Endothelial cell of umbilical vein (primary cell): ENCODE results near the gene CFAP100. TPM values are rescaled to one million over a fixed set of nuclear protein-coding genes. Genes with fewer than 3 reads are reported as not detected.

Experiments used
- BruUV-seq: library from RNA; stranded (reverse); fragments of 400-500 nt; replicated peaks from 2 replicates; lab custom pipeline; 2021; lab: Mats Ljungman, UMichigan
- CTCF ChIA-PET: fragments of 300-600, 350-600 bp; sonication (Branson Sonifier 250); formaldehyde crosslinking; loops from one replicate; lab custom pipeline; 2021; ENCODE audit warnings: antibody characterized with exemption, inconsistent platforms; lab: Charles Lee
- POLR2A ChIA-PET: fragments of 300-600, 350-600 bp; sonication (Branson Sonifier 250); formaldehyde crosslinking; loops from one replicate; lab custom pipeline; 2021; ENCODE audit warnings: antibody characterized with exemption, inconsistent platforms; lab: Charles Lee
- DNase-seq: peaks from one replicate; pipeline ENCODE4 v3.0.0-alpha.2; 2011; ENCODE audit warnings: low read depth, low spot score
- FAIRE-seq: peaks from 2 replicates; lab custom pipeline; 2011; peaks lifted over from hg19 to GRCh38; lab: Jason Lieb, UNC
- H2AFZ ChIP-seq: 2 replicates; pipeline ENCODE4 v1.6.0; 2012; ENCODE audit warnings: low read depth, low read length, control low read depth, inconsistent platforms
- H3K27ac ChIP-seq: 2 replicates; pipeline ENCODE4 v1.5.1; 2011; ENCODE audit warnings: low read depth, mild to moderate bottlenecking, control low read depth, low read length, moderate library complexity; ENCODE audit not compliant: insufficient read depth
- H3K27me3 ChIP-seq, 2 experiments: 2 replicates each; pipeline versions ENCODE4 v1.6.0 to v1.6.1; 2011; ENCODE audit warnings: low read length in 2 of 2, mixed read lengths in 1 of 2; ENCODE audit not compliant: control insufficient read depth in 2 of 2, insufficient read depth in 2 of 2
- H3K36me3 ChIP-seq, 2 experiments: 2 replicates in 1 of 2; 3 replicates in 1 of 2; pipeline ENCODE4 v1.5.1; 2011; ENCODE audit warnings: low read length in 2 of 2, mild to moderate bottlenecking in 1 of 2, moderate library complexity in 1 of 2; ENCODE audit not compliant: control insufficient read depth in 2 of 2, insufficient read depth in 2 of 2; ENCODE audit errors: extremely low read depth in 1 of 2
- H3K4me1 ChIP-seq: 3 replicates; pipeline ENCODE4 v1.5.1; 2011; ENCODE audit warnings: mild to moderate bottlenecking, low read length; ENCODE audit not compliant: control insufficient read depth, insufficient read depth; ENCODE audit errors: extremely low read depth
- H3K4me2 ChIP-seq: 2 replicates; pipeline ENCODE4 v1.6.1; 2011; ENCODE audit warnings: low read length, control low read depth, mixed read lengths; ENCODE audit not compliant: insufficient read depth
- H3K4me3 ChIP-seq, 3 experiments: fragments of 200-600 bp in 1 of 3; sonication (generic), shearing (Covaris generic) in 1 of 3; replicated peaks in 1 of 3; 2 replicates each; pipeline ENCODE4 v1.5.1; 2011 to 2016; ENCODE audit warnings: control low read depth in 3 of 3, low read length in 3 of 3, mild to moderate bottlenecking in 2 of 3, inconsistent platforms in 1 of 3, low read depth in 1 of 3, moderate library complexity in 1 of 3; ENCODE audit not compliant: insufficient read depth in 1 of 3
- H3K79me2 ChIP-seq: 2 replicates; pipeline ENCODE4 v1.6.0; 2012; ENCODE audit warnings: low read length, inconsistent platforms; ENCODE audit not compliant: control insufficient read depth, insufficient read depth
- H3K9ac ChIP-seq: replicated peaks from 2 replicates; pipeline ENCODE3; 2011; ENCODE audit warnings: low read length, control low read depth; ENCODE audit not compliant: insufficient read depth; ENCODE audit errors: extremely low read depth
- H3K9me1 ChIP-seq: replicated peaks from 3 replicates; pipeline ENCODE4 v1.6.0; 2011; ENCODE audit warnings: mild to moderate bottlenecking, low read length; ENCODE audit not compliant: control insufficient read depth, insufficient read depth; ENCODE audit errors: extremely low read depth
- H3K9me3 ChIP-seq: replicated peaks from 2 replicates; pipeline ENCODE4 v1.5.1; 2012; ENCODE audit warnings: low read length, inconsistent platforms; ENCODE audit not compliant: control insufficient read depth, insufficient read depth
- H4K20me1 ChIP-seq: replicated peaks from 2 replicates; pipeline ENCODE3; 2011; ENCODE audit warnings: mild to moderate bottlenecking, low read length; ENCODE audit not compliant: control insufficient read depth, insufficient read depth; ENCODE audit errors: extremely low read depth
- CTCF ChIP-seq, 2 donors: IDR thresholded peaks; 1 replicate in 1 of 2; 2 replicates in 1 of 2; pipeline ENCODE4 v1.5.1; 2011; ENCODE audit warnings: low read length in 2 of 2, mild to moderate bottlenecking in 2 of 2, moderate library complexity in 2 of 2, control low read depth in 1 of 2, inconsistent platforms in 1 of 2, low read depth in 1 of 2; ENCODE audit not compliant: insufficient read depth in 1 of 2; ENCODE audit errors: extremely low read depth in 1 of 2
- EZH2 ChIP-seq: IDR thresholded peaks from 2 replicates; pipeline ENCODE4 v1.6.1; 2012; ENCODE audit warnings: borderline replicate concordance, low read depth, mild to moderate bottlenecking, moderate library complexity, low read length, inconsistent platforms; ENCODE audit not compliant: severe bottlenecking
- FOS ChIP-seq: IDR thresholded peaks from 2 replicates; pipeline ENCODE4 v1.6.1; 2011; ENCODE audit warnings: mild to moderate bottlenecking, low read length, moderate library complexity, borderline replicate concordance; ENCODE audit not compliant: insufficient read depth
- GATA2 ChIP-seq: IDR thresholded peaks from 2 replicates; pipeline ENCODE4 v1.7.0; 2011; ENCODE audit warnings: low read depth, mild to moderate bottlenecking, moderate library complexity, mixed read lengths, low read length; ENCODE audit not compliant: insufficient read length, insufficient read depth
- JUN ChIP-seq: IDR thresholded peaks from 2 replicates; pipeline ENCODE4 v1.6.1; 2011; ENCODE audit warnings: borderline replicate concordance, low read depth; ENCODE audit not compliant: insufficient read length, insufficient read depth
- MAX ChIP-seq: IDR thresholded peaks from 2 replicates; pipeline ENCODE4 v1.6.1; 2011; ENCODE audit not compliant: insufficient read depth, insufficient read length
- MYC ChIP-seq: IDR thresholded peaks from one replicate; pipeline ENCODE4 v1.6.1; 2011; ENCODE audit warnings: mild to moderate bottlenecking, low read depth, low read length
- POLR2A ChIP-seq: IDR thresholded peaks from 2 replicates; pipeline ENCODE4 v1.6.1; 2012; ENCODE audit warnings: low read depth, mild to moderate bottlenecking, control low read depth, low read length
- POLR2AphosphoS5 ChIP-seq: IDR thresholded peaks from 2 replicates; pipeline ENCODE4 v1.6.1; 2012; ENCODE audit warnings: low read depth, mild to moderate bottlenecking, control low read depth, low read length, moderate library complexity; ENCODE audit not compliant: insufficient read depth
- dilution Hi-C: fragments of 300-500 bp; cut with MboI; formaldehyde crosslinking; loops from one replicate; pipeline ENCODE4 v1.15.0; 2019; ENCODE audit warnings: low sequenced_read_pairs; ENCODE audit not compliant: extremely low pct_ligation_motif_present
- intact Hi-C: fragments of 100-400 bp; cut with micrococcal nuclease; formaldehyde crosslinking; loops from one replicate; pipeline ENCODE4 v1.10.0; 2022
- polyA plus RNA-seq, 4 experiments: library from polyadenylated mRNA; depleted of rRNA in 3 of 4; stranded (reverse) in 3 of 4; unstranded in 1 of 4; fragments of >200 nt; gene quantifications; 2 replicates each; pipeline versions ENCODE4 v1.2.1 to v1.2.3, GENCODE V29; 2011 to 2012; ENCODE audit warnings: missing spikeins in 1 of 4
- total RNA-seq: library from RNA; stranded (reverse); gene quantifications from 2 replicates; pipeline ENCODE4 v1.2.3, GENCODE V29; 2021

CFAP100 gene
- total and polyA plus RNA-seq, 2 donors (not counting 3 experiments of a cell fraction or from before 2014, with no cell fraction given), result not detected

GRCh38 chr3:126367316-126367805 lies 27.3 kb upstream of the CFAP100 start:
- no peaks in the 10 kb centered on the region for H3K9me1 ChIP-seq
- no peak overlapping the region for H3K9ac ChIP-seq
- H3K4me3 ChIP-seq, result no peak overlapping the region
- DNase-seq, result no peak
- TF ChIP-seq MAX (no peak), POLR2A (no peak), CTCF (IDR thresholded peaks at IDR 0.05; ENCODE audit: extremely low read depth in 1 of 2, insufficient read depth in 1 of 2, low read depth in 1 of 2, low read length in 2 of 2) (no peak), GATA2 (no peak)
- no peak for FAIRE-seq
- intact Hi-C loops (no loop called here), dilution Hi-C loops (no loop called here)
- H4K20me1 ChIP-seq, result no peaks in the 10 kb centered on the region
- H3K27ac ChIP-seq, result no peak overlapping the region
- H3K27me3 ChIP-seq, result no peaks in the 10 kb centered on the region
- no peaks in the 10 kb centered on the region for H3K79me2 ChIP-seq
- ChIA-PET CTCF (interaction anchor here (0.9 to 1.1 kb wide), 2 partner anchors 121 to 169 kb away, joined by 3 read pairs; no protein-coding TSS in a partner anchor), POLR2A (no interaction called here)
- no peaks in the 10 kb centered on the region for H3K9me3 ChIP-seq
- H3K4me2 ChIP-seq, result no peak overlapping the region
- H3K36me3 ChIP-seq, result no peaks in the 10 kb centered on the region
- no peak overlapping the region for H2AFZ ChIP-seq
- BruUV-seq, result no TSS peak
- H3K4me1 ChIP-seq, result no peaks in the 10 kb centered on the region

GRCh38 chr3:126369490-126369889 lies 25.2 kb upstream of the CFAP100 start:
- Histone ChIP-seq H3K27ac (no peak overlapping the region), H4K20me1 (no peaks in the 10 kb centered on the region), H3K27me3 (no peaks in the 10 kb centered on the region), H3K9ac (no peak overlapping the region), H3K4me3 (no peak overlapping the region), H2AFZ (no peak overlapping the region), H3K9me1 (no peaks in the 10 kb centered on the region), H3K4me1 (no peaks in the 10 kb centered on the region), H3K79me2 (no peaks in the 10 kb centered on the region), H3K4me2 (no peak overlapping the region), H3K36me3 (no peaks in the 10 kb centered on the region), H3K9me3 (no peaks in the 10 kb centered on the region)
- POLR2A ChIA-PET, result no interaction called here
- DNase-seq, result no peak
- dilution Hi-C loops (no loop called here), intact Hi-C loops (no loop called here)
- CTCF ChIA-PET, result no interaction called here
- FAIRE-seq, result no peak
- BruUV-seq, result no TSS peak
- no peak for TF ChIP-seq MYC
- TF ChIP-seq GATA2, result no peak
- no peak for TF ChIP-seq POLR2AphosphoS5
- no peak for TF ChIP-seq MAX
- TF ChIP-seq JUN, result no peak
- no peak for TF ChIP-seq EZH2
- TF ChIP-seq POLR2A, result no peak
- TF ChIP-seq FOS, result no peak
- TF ChIP-seq CTCF (IDR thresholded peaks at IDR 0.05; ENCODE audit: extremely low read depth in 1 of 2, insufficient read depth in 1 of 2, low read depth in 1 of 2, low read length in 2 of 2), result no peak
